Esophagus squamous epithelium (tissue), 4 donors: Measurements from ENCODE around the gene MAP3K20.

Source experiments
- POLR2A ChIP-seq, 4 donors: fragments of 450-650 bp; IDR thresholded peaks; one replicate each; pipeline ENCODE4 v1.6.1; 2017; ENCODE audit warnings: antibody characterized with exemption in 4 of 4, mild to moderate bottlenecking in 4 of 4, moderate library complexity in 3 of 4
- TF ChIP-seq, protein P1 (sequence below), 6 experiments: fragments of 450-650 bp in 4 of 6; fragments of 200-600 bp in 2 of 6; sonication (generic) in 2 of 6; IDR thresholded peaks; one replicate each; pipeline ENCODE4 v1.5.1; 2016 to 2019; ENCODE audit warnings: antibody characterized with exemption in 6 of 6, mild to moderate bottlenecking in 4 of 6, moderate library complexity in 4 of 6

DNA sequence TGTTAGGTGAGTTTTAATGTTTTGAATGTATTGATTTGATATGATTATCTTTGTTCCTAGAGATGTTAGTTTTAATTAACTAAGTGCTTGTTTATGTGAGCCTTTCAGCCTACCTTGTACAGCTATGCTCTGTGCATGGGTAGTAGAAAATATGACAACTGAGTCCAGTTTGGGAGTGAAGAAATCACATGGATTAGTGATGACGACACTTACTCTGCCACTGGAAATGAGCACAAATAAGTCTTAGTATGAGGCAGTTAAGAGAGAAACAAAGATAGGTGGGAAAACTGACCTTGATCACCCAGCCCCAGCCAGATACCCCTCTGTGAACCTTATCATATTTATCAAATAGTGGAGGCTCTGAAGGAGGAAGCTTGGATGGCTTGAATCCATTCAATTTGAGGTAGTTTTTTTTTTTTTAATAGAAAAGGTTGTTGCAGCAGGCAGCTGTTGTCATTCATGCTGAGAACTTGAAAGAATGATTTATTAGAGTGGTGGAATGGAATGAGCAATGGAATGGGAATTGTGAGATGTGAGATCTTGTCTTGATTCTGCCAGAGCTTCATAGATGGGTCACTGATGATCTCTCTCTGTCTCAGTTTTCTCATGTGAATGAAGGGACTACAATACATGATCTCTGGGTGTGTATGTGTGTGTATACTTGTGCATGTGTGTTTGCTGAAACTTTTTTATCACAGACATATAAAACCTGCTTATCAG, 96.4 kb downstream of the MAP3K20 start:
- no peak for TF ChIP-seq POLR2A (IDR thresholded peaks at IDR 0.05)
- TF ChIP-seq, protein P1, sequence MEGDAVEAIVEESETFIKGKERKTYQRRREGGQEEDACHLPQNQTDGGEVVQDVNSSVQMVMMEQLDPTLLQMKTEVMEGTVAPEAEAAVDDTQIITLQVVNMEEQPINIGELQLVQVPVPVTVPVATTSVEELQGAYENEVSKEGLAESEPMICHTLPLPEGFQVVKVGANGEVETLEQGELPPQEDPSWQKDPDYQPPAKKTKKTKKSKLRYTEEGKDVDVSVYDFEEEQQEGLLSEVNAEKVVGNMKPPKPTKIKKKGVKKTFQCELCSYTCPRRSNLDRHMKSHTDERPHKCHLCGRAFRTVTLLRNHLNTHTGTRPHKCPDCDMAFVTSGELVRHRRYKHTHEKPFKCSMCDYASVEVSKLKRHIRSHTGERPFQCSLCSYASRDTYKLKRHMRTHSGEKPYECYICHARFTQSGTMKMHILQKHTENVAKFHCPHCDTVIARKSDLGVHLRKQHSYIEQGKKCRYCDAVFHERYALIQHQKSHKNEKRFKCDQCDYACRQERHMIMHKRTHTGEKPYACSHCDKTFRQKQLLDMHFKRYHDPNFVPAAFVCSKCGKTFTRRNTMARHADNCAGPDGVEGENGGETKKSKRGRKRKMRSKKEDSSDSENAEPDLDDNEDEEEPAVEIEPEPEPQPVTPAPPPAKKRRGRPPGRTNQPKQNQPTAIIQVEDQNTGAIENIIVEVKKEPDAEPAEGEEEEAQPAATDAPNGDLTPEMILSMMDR (IDR thresholded peaks at IDR 0.05) = no peak
